22Rv1 (cell line): ENCODE measurements around the gene CA5A.

Experiments
- CTCF ChIP-seq: fragments of 450-650 bp; IDR thresholded peaks from 2 replicates; pipeline ENCODE4 v1.5.1; 2017; ENCODE audit warnings: mild to moderate bottlenecking
- ZFX ChIP-seq: fragments of 450-650 bp; IDR thresholded peaks from 2 replicates; pipeline ENCODE4 v1.6.1; 2017; ENCODE audit warnings: antibody characterized with exemption, borderline replicate concordance

- TF ChIP-seq CTCF, result no peak
- no peak for TF ChIP-seq ZFX
Observed at GRCh38 chr16:87952751-87953150, 16.4 kb upstream of the CA5A start.
